GM12873 (cell line): ENCODE measurements around the gene ZFHX3.

Experiments
- CTCF ChIP-seq: IDR thresholded peaks from 2 replicates; pipeline ENCODE4 v1.5.1; 2012; ENCODE audit warnings: low read depth, mild to moderate bottlenecking, moderate library complexity, low read length, control low read depth; ENCODE audit not compliant: insufficient read depth; ENCODE audit errors: missing control alignments

Gene ZFHX3

GRCh38 chr16:72927199-72928089, 120.5 kb downstream of the ZFHX3 start:
- TF ChIP-seq CTCF = no peak

GRCh38 chr16:72926177-72927070, 121.5 kb downstream of the ZFHX3 start:
- no peak for TF ChIP-seq CTCF

GRCh38 chr16:72925631-72925979, 122.3 kb downstream of the ZFHX3 start:
- TF ChIP-seq CTCF = no peak

GRCh38 chr16:72924927-72925630, 122.8 kb downstream of the ZFHX3 start:
- no peak for TF ChIP-seq CTCF

- TF ChIP-seq CTCF = no peak
These were observed 123.4 kb downstream of the ZFHX3 start for GRCh38 chr16:72924537-72924926.

- TF ChIP-seq CTCF = no peak
These were observed 124.2 kb downstream of the ZFHX3 start for GRCh38 chr16:72923757-72924156.
